B cell (primary cell): Measurements from ENCODE around the gene C3AR1.
"Not testable (repeated sequence)": the region's sequence is repeated elsewhere in the genome, so short reads cannot be mapped to it uniquely, and the experiment has no call there.

ENCODE experiments used
- CTCF ChIP-seq: fragments of 200-600 bp; IDR thresholded peaks from one replicate; pipeline ENCODE4 v1.8.0; 2022; ENCODE audit warnings: antibody characterized with exemption, mild to moderate bottlenecking
- EZH2 ChIP-seq: IDR thresholded peaks from 2 replicates; pipeline ENCODE4 v1.6.1; 2012; ENCODE audit warnings: borderline replicate concordance, low read depth, mild to moderate bottlenecking, moderate library complexity, low read length; ENCODE audit not compliant: insufficient read depth, poor library complexity, severe bottlenecking

DNA sequence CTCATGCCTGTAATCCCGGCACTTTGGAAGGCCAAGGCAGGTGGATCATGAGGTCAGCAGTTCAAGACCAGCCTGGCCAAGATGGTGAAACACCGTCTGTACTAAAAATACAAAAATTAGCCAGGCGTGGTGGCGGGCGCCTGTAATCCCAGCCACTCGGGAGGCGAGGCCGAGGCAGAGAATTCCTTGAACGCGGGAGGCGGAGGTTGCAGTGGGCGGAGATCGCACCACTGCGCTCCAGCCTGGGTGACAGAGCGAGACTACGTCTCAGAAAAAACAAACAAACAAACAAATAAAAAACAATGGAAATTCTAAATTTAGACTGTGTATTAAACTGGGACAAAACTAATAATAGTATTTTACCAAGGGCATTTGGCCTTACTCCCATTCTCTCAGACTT, 47.9 kb downstream of the C3AR1 start:
- TF ChIP-seq CTCF, EZH2: not testable (repeated sequence)
